ENCODE measurements around the gene LMBR1L. TPM values are rescaled to one million over a fixed set of nuclear protein-coding genes. Genes with fewer than 3 reads are reported as not detected.

Gene LMBR1L
- total RNA-seq, 5 donors from 2014 or later (not counting 1 experiment from before 2014, with no cell fraction given): 159 to 302 (median 224) TPM

DNA sequence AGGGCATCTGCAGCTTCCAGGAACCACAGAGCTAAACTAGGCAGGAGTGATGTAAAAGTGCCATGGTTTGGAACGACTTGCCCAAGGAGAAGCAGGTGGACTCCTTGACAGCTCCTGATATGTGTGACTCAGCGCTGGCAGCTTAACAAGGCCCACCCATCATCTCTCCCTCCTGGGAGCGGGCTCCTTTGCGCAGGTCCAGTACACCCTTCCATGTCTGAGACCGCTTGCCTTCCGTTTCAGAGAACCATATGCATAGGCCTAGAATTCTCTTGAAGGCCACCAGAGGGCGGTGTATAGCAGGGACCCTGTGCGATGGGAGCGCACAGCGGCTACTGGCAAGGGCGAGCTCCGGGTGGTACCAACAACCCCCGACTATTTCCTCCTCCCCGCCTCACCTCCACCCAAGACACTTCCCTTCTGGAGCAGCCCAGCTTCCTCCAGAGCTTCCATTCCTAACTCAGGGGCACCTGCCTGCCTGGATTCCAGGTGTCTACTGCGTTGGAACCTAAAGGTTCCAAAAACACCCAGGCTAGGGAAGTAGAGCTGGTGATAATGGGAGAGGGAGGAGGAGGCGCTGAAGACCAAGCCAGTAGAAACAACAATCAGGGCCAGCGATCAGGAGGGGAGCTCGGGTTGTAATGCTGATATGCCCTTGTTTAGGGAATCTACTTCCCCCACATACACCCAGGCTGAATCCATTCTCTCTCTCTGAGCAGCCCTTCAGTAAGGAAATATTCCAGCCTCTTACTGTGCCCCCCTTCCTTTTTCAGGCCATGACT, 22.3 kb downstream of the LMBR1L start:
- no peaks in the 10 kb centered on the region for H3K9me3 ChIP-seq
- no peaks in the 10 kb centered on the region for H3K9me3 Mint-ChIP-seq
- peak overlapping the region in 1 of 3 donors; percentile 80 for H3K4me3 Mint-ChIP-seq
- H3K27ac ChIP-seq (ENCODE audit: low read length): no peak overlapping the region
- no peak overlapping the region for H3K4me3 ChIP-seq (ENCODE audit: control insufficient read depth in 1 of 2, extremely low read depth in 1 of 2, low read length in 1 of 2)
- H3K36me3 Mint-ChIP-seq: no peaks in the 10 kb centered on the region
- peaks cover 12 to 53% of the 10 kb centered on the region in 2 experiments for H3K27me3 ChIP-seq (replicated peaks in 1 of 2; ENCODE audit: control insufficient read depth in 2 of 2, extremely low read depth in 1 of 2, insufficient read depth in 2 of 2, low read length in 1 of 2)
- H3K4me1 ChIP-seq (ENCODE audit: control insufficient read depth in 1 of 2, extremely low read depth in 1 of 2, insufficient read depth in 2 of 2, low read length in 2 of 2): peaks cover 8 to 49% of the 10 kb centered on the region in 2 experiments
- H3K4me1 Mint-ChIP-seq: peaks cover 33 to 52% (median 40%) of the 10 kb centered on the region in 3 donors
- H3K27ac Mint-ChIP-seq: no peak overlapping the region
- ChIA-PET POLR2A (interaction anchor here in 1 of 2 donors (0.5 kb wide), 1 partner anchor 266 kb away, joined by 3 read pairs; no protein-coding TSS in a partner anchor), CTCF (interaction anchor here (0.6 to 5.1 kb wide), 29 partner anchors 8 to 647 kb away, joined by 3 to 32 read pairs (median 5); partner anchors contain the start of genes RHEBL1 (in 2 of the 2), TUBA1B (in 2 of the 2), DDX23 (in 1 of the 2) and TROAP (in 1 of the 2))
- ATAC-seq (replicated peaks in 1 of 4): peak; percentile 77 to 89 (median 86)
- peak in 33 of 35 experiments; percentile 35 to 89 (median 58) for DNase-seq
- WGBS (ENCODE audit: insufficient coverage): 1% methylated on average over 12 of the region's 18 CpGs
- H3K27me3 Mint-ChIP-seq: peaks cover 28 to 45% of the 10 kb centered on the region in 2 donors
- H3K36me3 ChIP-seq (ENCODE audit: control insufficient read depth in 2 of 2, extremely low read depth in 1 of 2, insufficient read depth in 1 of 2, low read length in 1 of 2): no peaks in the 10 kb centered on the region

DNA sequence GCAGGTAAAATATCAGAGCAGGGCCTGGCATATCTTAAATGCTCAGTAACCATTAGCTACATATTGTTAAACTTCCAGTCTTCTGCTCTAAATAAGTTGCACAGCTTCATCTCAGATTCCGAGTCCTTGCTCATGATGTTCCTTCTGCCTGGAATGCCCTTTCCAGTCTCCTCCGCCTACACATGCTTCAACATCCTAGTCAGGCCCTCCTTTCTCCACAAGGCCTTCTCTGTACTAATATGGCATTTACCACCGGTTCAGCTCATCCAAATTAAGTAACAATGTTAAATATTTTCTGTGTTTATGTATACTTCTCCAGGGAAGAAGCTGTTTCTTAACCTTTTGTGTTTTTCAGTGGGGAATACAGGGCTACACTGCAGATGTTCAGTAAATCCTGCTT, 24.5 kb downstream of the LMBR1L start:
- POLR2A ChIA-PET: interaction anchor here in 1 of 2 donors (0.8 kb wide), 1 partner anchor 11 kb away, joined by 3 read pairs; no protein-coding TSS in a partner anchor

DNA sequence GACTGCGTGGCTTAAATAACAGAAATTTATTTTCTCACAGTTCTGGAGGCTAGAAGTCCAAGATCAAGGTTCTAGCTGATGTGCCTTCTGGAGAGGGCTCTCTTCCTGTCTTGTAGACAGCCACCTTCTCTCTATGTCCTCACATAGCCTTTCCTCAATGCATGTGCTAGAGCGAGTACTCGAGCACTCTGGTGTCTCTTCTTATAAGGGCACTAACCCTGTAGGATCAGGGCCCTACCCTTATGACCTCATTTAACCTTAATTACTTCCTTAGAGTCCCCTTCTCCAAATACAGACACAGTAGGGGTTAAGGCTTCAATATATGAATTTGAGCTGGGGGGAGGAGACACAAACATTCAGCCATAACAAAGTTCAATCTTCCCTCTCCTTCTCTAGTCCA, 26.2 kb downstream of the LMBR1L start:
- Histone ChIP-seq H3K27ac (ENCODE audit: low read length) (no peak overlapping the region), H3K36me3 (ENCODE audit: control insufficient read depth in 2 of 2, extremely low read depth in 1 of 2, insufficient read depth in 1 of 2, low read length in 1 of 2) (no peaks in the 10 kb centered on the region), H3K9me3 (no peaks in the 10 kb centered on the region), H3K4me1 (ENCODE audit: control insufficient read depth in 1 of 2, extremely low read depth in 1 of 2, insufficient read depth in 2 of 2, low read length in 2 of 2) (peaks cover under 1 to 19% of the 10 kb centered on the region in 2 experiments), H3K27me3 (replicated peaks in 1 of 2; ENCODE audit: control insufficient read depth in 2 of 2, extremely low read depth in 1 of 2, insufficient read depth in 2 of 2, low read length in 1 of 2) (peaks cover 6 to 19% of the 10 kb centered on the region in 2 experiments), H3K4me3 (ENCODE audit: control insufficient read depth in 1 of 2, extremely low read depth in 1 of 2, low read length in 1 of 2) (no peak overlapping the region)
- Mint-ChIP-seq H3K9me3 (no peaks in the 10 kb centered on the region), H3K27ac (no peak overlapping the region), H3K4me1 (peaks cover 12 to 22% (median 12%) of the 10 kb centered on the region in 3 donors), H3K27me3 (peaks cover 8 to 12% of the 10 kb centered on the region in 2 donors), H3K4me3 (no peak overlapping the region), H3K36me3 (no peaks in the 10 kb centered on the region)
- ChIA-PET CTCF (interaction anchor here in 1 of 2 donors (0.5 to 5.1 kb wide), 10 partner anchors 10 to 244 kb away, joined by 3 to 32 read pairs (median 3); partner anchors contain the start of genes DHH and RHEBL1), POLR2A (no interaction called here)
- DNase-seq (no peak), ATAC-seq (replicated peaks in 1 of 4) (no peak)
- no CpG with 5 or more reads among the region's 3 CpGs for WGBS (ENCODE audit: insufficient coverage)

More for the DNA sequence above, 24.5 kb downstream of the LMBR1L start:
- Histone ChIP-seq H3K36me3 (ENCODE audit: control insufficient read depth in 2 of 2, extremely low read depth in 1 of 2, insufficient read depth in 1 of 2, low read length in 1 of 2) (no peaks in the 10 kb centered on the region), H3K4me1 (ENCODE audit: control insufficient read depth in 1 of 2, extremely low read depth in 1 of 2, insufficient read depth in 2 of 2, low read length in 2 of 2) (peaks cover 7 to 35% of the 10 kb centered on the region in 2 experiments), H3K27ac (ENCODE audit: low read length) (no peak overlapping the region), H3K4me3 (ENCODE audit: control insufficient read depth in 1 of 2, extremely low read depth in 1 of 2, low read length in 1 of 2) (no peak overlapping the region), H3K9me3 (no peaks in the 10 kb centered on the region), H3K27me3 (replicated peaks in 1 of 2; ENCODE audit: control insufficient read depth in 2 of 2, extremely low read depth in 1 of 2, insufficient read depth in 2 of 2, low read length in 1 of 2) (peaks cover 9 to 36% of the 10 kb centered on the region in 2 experiments)
- no peak for ATAC-seq (replicated peaks in 1 of 4)
- CTCF ChIA-PET: interaction anchor here (0.5 to 5.1 kb wide), 13 partner anchors 10 to 154 kb away, joined by 3 to 32 read pairs (median 5); partner anchors contain the start of gene TUBA1B (in 1 of the 2)
- no peak overlapping the region for H3K4me3 Mint-ChIP-seq
- peaks cover 16 to 26% of the 10 kb centered on the region in 2 donors for H3K27me3 Mint-ChIP-seq
- no peak overlapping the region for H3K27ac Mint-ChIP-seq
- H3K9me3 Mint-ChIP-seq: no peaks in the 10 kb centered on the region
- WGBS (ENCODE audit: insufficient coverage): 86% methylated on average over 1 of the region's 3 CpGs
- H3K36me3 Mint-ChIP-seq: no peaks in the 10 kb centered on the region
- no peak for DNase-seq
- peaks cover 22 to 35% (median 24%) of the 10 kb centered on the region in 3 donors for H3K4me1 Mint-ChIP-seq

DNA sequence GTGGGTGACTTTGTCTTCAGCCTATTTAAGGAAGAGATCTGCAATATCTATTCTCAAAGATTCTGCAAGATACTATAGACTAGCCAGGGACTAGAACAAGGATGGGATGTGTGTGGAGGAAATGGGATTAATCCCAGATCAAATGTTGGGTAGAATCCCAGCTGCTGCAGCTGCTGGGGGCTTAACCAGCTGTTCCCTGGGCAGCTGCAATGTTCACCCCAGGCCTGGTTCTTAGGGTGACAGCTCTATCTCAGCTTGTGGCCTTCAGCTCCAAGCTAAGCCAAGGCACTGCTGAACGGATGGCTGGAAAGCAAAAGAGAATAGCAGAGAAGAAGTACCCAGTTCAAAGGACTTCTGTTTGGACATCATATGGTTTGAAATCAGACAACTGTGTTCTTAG, 30.9 kb downstream of the LMBR1L start:
- H3K4me1 Mint-ChIP-seq: no peaks in the 10 kb centered on the region
- no peak overlapping the region for H3K27ac ChIP-seq (ENCODE audit: low read length)
- no peak for DNase-seq
- 100% methylated on average over 1 of the region's 1 CpG for WGBS (ENCODE audit: insufficient coverage)
- no peaks in the 10 kb centered on the region for H3K36me3 ChIP-seq (ENCODE audit: control insufficient read depth in 2 of 2, extremely low read depth in 1 of 2, insufficient read depth in 1 of 2, low read length in 1 of 2)
- peaks cover 0 to 5% of the 10 kb centered on the region in 2 donors for H3K27me3 Mint-ChIP-seq
- H3K9me3 ChIP-seq: no peaks in the 10 kb centered on the region
- no peak for ATAC-seq (replicated peaks in 1 of 4)
- no peaks in the 10 kb centered on the region for H3K9me3 Mint-ChIP-seq
- H3K4me1 ChIP-seq (ENCODE audit: control insufficient read depth in 1 of 2, extremely low read depth in 1 of 2, insufficient read depth in 2 of 2, low read length in 2 of 2): no peaks in the 10 kb centered on the region
- no peak overlapping the region for H3K4me3 ChIP-seq (ENCODE audit: control insufficient read depth in 1 of 2, extremely low read depth in 1 of 2, low read length in 1 of 2)
- H3K4me3 Mint-ChIP-seq: no peak overlapping the region
- no peaks in the 10 kb centered on the region for H3K36me3 Mint-ChIP-seq
- H3K27ac Mint-ChIP-seq: no peak overlapping the region
- POLR2A ChIA-PET: no interaction called here
- CTCF ChIA-PET: interaction anchor here in 1 of 2 donors (0.6 to 0.8 kb wide), 2 partner anchors 28 to 155 kb away, joined by 5 read pairs; no protein-coding TSS in a partner anchor
- peaks cover 0 to 5% of the 10 kb centered on the region in 2 experiments for H3K27me3 ChIP-seq (replicated peaks in 1 of 2; ENCODE audit: control insufficient read depth in 2 of 2, extremely low read depth in 1 of 2, insufficient read depth in 2 of 2, low read length in 1 of 2)

DNA sequence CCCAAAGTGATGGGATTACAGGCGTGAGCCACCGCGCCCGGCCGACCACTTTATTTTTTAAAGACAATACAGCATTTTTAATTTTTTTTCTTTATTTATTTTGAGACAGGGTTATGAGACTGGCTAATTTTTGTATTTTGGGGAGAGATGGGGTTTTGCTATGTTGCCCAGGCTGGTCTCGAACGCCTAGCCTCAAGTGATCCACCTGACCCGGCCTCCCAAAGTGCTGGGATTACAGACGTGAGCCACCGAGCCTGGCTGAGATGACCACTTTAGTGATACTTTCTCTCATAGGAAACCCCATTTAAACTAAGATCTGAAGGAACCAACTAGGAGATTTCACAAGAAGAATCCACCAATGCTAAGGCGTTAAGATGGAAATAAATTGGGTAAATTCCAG, 39.7 kb downstream of the LMBR1L start:
- Histone ChIP-seq H3K27me3 (replicated peaks in 1 of 2; ENCODE audit: control insufficient read depth in 2 of 2, extremely low read depth in 1 of 2, insufficient read depth in 2 of 2, low read length in 1 of 2) (no peaks in the 10 kb centered on the region), H3K4me1 (ENCODE audit: control insufficient read depth in 1 of 2, extremely low read depth in 1 of 2, insufficient read depth in 2 of 2, low read length in 2 of 2) (peaks cover 6 to 17% of the 10 kb centered on the region in 2 experiments), H3K27ac (ENCODE audit: low read length) (no peak overlapping the region), H3K4me3 (ENCODE audit: control insufficient read depth in 1 of 2, extremely low read depth in 1 of 2, low read length in 1 of 2) (no peak overlapping the region), H3K9me3 (no peaks in the 10 kb centered on the region), H3K36me3 (ENCODE audit: control insufficient read depth in 2 of 2, extremely low read depth in 1 of 2, insufficient read depth in 1 of 2, low read length in 1 of 2) (peaks cover 0 to 2% of the 10 kb centered on the region in 2 donors)
- ChIA-PET POLR2A (interaction anchor here in 1 of 2 donors (0.8 kb wide), 1 partner anchor 23 kb away, joined by 3 read pairs; the partner anchor contains the start of gene DHH), CTCF (no interaction called here)
- no peaks in the 10 kb centered on the region for H3K9me3 Mint-ChIP-seq
- H3K36me3 Mint-ChIP-seq: no peaks in the 10 kb centered on the region
- ATAC-seq (replicated peaks in 1 of 4): no peak
- H3K4me1 Mint-ChIP-seq: peaks cover 18 to 19% (median 19%) of the 10 kb centered on the region in 3 donors
- no peak overlapping the region for H3K27ac Mint-ChIP-seq
- peak overlapping the region in 1 of 3 donors; percentile 100 for H3K4me3 Mint-ChIP-seq
- no peaks in the 10 kb centered on the region for H3K27me3 Mint-ChIP-seq
- no peak for DNase-seq
- 86% methylated on average over 1 of the region's 11 CpGs for WGBS (ENCODE audit: insufficient coverage)
